Fibroblast of skin of left biceps (primary cell): ENCODE data around the gene IQCF6.
"Not testable (repeated sequence)": the region's sequence is repeated elsewhere in the genome, so short reads cannot be mapped to it uniquely, and the experiment has no call there.

Experiments used
- DNase-seq, 2 experiments: peaks; one replicate each; pipeline ENCODE4 v3.0.0-alpha.2; 2013; ENCODE audit warnings: low read depth in 2 of 2

IQCF6 gene

DNA sequence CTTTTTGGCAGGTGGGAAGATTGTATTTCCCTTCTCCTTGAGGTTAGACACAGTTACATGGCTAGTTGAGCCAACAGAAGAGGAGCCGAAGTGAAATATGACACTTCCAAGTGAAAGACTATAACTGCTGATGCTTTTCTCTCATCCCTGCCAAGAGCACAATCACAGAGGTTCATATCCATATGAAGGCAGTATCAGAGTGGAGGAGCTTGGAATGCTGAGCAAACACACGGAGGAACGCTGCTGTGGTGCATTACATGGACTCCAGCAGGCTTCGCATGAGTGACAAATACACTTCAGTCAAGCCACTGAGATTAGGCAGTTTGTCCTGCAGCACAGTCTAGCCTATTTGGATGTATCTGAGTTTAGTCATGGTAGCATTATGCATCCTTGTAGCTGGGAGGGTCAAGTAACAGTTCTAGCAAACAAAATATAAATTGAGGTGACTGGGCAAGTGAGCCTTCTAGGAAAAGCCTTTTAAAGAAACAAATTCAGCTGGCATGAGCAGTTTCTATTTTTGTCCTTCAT is 5.4 kb downstream of the IQCF6 start:
- DNase-seq: no peak

DNA sequence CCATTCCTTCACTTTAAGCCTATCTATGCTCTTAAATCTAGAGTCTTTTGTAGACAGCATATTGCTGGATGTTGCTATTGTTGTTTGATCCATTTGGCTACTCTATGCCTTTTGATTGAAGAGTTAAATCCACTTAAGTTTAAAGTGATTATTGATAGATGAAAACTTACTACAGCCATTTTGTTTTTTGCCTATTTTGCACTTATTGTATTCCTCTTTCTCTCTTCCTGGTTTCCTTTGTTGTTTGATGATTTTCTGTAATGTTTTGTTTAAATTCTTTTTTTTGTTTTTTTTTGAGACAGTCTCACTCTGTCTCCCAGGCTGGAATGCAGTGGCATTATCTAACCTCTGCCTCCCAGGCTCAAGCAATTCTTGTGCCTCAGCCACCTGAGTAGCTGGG is 19.8 kb downstream of the IQCF6 start:
- no peak for DNase-seq

DNA sequence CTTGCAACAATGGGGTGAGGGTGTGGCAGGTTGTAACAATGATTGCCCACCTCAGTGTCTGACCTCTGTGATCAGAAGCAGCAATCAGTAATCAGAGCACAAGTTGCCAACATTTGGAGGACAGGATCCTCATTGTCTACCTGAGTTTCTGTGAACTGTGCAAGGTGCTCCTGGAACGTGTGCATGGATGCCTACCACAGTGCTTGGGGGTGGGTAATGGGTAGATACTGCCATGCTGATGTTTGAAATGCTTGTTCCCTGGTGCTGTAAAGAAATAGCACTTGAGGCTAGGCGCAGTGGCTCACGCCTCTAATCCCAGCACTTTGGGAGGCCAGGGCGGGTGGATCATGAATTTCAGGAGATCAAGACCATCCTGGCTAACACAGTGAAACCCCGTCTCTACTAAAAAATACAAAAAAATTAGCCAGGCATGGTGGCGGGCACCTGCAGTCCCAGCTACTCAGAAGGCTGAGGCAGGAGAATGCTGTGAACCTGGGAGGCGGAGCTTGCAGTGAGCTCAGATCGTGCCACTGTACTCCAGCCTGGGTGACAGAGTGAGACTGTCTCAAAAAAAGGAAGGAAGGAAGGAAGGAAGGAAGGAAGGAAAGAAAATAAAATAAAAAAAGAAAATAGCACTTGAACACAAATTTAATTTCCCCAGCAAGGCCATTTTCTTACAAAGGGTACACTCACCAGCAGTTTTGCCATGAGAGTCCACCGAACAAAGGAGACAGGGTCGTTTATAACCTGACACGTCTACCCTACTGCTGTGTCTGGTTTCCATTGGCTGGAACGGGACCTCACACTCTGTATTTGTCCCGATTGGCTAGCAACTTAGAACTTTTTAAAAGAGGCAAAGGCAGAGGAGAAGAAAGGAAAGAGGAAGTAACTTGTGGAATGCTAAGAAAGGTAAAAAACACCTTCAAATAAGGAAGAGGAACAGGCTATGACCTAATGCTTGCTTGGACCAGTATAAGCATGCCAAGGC is 25.0 kb downstream of the IQCF6 start:
- not testable (repeated sequence) for DNase-seq

DNA sequence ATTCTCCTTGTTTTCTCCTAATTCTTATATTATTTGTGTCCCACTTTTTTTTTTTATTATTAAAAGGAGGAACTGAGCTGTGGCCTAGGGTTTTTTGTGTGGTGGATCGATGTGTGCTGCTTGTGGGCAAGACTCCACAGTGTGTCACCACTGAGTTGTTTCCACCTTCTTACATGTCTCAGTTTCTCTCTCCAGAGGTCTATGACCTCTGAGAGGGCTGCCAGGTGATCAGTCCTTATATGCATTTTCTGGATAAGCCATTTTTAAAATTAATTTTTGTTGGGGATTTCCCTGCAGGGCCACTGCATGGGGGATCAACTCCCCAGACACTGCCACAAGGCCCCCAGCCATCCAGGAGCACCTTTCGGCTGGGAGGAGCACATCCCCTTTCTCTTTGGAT is 27.8 kb downstream of the IQCF6 start:
- DNase-seq: no peak

DNA sequence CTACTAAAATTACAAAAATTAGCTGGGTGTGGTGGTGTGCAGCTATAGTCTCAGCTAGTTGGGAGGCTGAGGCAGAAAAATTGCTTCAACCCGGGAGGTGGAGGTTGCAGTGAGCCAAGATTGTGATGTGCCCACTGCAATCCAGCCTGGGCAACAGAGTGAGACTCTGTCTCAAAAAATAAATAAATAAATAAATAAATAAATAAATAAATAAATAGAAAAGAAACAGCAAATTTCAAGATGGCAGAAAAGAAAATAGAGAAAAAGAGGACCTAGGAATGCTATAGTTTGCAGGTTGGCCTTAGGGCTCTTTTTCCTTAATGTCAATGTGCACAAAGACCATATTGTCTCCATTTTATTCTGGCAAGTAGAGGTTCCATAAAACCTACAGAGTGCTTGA is 28.2 kb downstream of the IQCF6 start:
- no peak for DNase-seq

DNA sequence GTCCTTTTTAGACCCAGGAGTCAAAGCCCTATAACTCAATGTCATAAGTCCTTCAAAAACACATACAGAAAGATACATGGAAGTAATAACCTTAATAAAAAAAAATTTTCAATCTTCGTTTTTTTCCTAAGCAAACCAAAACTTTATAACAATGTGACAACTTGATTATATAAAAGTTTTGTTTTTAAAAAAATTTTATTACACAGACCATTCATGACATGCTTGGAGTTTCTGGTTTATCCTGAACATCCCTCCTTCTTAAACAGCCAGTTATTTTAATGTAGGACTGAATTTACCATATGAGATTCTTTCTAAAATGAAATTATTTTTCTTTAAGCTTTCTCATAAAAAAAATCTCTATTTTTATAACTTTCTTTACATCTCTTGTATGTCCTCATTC is 30.7 kb downstream of the IQCF6 start:
- no peak for DNase-seq

DNA sequence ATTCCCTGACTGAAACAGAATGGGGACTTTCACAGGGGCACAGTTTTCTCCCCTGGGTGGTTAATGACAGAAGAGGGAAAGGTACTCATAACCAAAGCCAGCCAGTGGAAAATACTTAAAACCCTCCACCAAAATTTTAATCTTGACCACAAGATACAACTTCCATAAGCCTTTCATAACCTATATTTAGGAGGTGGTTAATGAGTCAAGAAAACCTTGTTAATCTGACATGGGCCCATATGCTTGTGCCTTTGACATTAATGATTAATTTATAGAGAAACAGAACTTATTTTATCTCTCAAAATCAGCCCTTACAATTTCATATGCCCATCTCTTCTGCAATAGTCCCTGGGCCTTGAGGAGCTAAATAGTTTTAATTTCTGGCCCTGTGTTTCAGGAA is 31.2 kb downstream of the IQCF6 start:
- no peak for DNase-seq

DNA sequence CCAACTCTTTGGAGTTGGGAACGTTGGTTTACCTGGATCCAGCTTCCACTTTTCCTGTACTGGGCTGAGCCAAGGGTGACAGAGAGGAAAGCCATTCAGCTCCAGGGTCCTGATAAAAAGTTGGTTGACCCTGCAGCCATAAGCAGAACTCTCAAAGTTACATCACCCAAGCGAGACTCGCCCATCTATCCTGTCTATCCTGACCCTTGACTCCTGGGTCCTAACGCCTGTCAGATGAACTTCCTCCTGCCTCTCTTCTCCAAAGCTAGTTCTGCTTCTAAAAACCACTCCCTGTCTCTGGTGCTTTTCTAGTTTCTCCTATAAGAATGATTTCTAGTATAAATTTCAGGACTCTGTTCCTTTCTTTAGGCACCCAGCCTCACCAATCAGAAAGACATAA is 36.1 kb downstream of the IQCF6 start:
- DNase-seq: not testable (repeated sequence)

DNA sequence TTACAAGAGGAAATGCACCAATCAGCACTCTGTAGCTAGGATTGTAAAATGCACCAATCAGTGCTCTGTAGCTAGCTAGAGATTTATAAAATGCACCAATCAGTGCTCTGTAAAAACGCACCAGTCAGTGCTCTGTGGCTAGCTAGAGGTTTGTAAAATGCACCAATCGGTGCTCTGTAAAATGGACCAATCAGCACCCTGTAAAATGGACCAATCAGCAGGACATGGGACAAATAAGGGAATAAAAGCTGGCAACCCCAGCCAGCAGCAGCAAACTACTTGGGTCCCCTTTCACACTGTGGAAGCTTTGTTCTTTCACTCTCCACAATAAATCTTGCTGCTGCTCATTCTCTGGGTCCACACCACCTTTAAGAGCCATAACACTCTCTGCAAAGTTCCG is 36.7 kb downstream of the IQCF6 start:
- not testable (repeated sequence) for DNase-seq

DNA sequence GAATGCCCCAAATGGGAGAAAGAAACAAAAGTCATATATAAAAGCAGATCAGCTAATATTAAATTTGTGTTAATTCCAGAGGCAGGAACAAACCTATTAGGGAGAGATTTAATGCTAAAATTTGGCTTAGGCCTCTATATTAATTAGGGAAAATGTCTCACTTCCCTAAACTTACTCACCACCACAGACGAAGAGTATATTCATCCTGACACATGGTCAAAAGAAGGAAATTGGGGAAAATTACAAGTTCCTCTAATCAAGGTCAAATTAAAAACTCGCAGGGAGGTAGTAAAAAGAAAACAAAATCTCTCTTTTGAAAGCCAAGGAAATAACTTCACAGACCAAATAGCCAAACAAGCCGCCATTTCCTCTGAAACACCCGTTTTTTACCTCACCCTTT is 39.9 kb downstream of the IQCF6 start:
- no peak for DNase-seq

DNA sequence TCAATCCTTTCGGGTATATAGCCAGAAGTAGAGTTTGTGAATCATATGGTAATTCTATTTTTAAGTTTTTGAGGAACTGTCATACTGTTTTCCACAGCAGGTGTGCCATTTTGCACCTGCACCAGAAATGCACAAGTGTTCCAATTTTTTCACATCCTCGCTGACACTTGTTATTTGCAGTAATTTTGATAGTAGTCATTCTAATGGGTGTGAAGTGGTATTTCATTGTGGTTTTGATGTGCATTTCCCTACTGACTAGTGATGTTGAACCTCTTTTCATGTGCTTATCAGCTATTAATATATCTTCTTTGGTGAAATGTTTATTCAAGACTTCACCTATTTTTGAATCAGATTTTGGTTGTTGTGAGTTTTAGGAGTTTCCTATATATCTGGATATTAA is 43.1 kb downstream of the IQCF6 start:
- no peak for DNase-seq

DNA sequence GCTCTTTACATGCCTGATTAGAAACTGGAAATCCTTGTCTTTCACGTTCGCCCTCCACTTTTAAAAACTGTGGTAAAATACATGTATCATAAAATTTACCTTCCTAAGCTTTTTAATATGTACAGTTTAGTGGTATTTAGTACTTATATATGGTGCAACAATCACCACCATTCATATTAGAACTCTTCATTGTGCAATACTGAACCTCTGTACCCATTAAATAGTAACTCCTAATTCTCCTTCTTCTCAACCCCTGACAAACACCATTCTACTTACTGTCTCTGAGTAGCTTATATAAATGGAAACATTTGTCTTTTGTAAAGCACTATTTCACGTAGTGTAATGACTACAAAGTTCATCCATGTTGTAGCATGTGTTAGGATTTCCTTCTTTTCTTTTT is 44.0 kb downstream of the IQCF6 start:
- no peak for DNase-seq

DNA sequence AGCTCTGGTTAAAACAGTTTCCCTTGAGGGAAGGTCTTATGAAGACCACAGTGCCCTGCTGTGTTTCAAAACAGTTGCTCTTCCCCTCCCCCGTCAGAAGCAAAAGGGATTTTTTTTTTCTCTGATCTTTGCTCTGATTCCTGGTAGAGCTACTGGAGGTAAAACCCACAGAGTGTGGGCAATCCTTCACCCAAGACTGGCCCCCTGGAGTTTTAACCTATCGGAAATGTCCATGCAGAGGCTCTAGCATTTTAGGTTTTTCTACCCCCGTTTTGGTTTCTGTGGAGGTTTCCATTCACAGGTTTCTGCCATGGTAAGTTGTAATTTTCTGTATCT is 44.5 kb downstream of the IQCF6 start:
- no peak for DNase-seq

DNA sequence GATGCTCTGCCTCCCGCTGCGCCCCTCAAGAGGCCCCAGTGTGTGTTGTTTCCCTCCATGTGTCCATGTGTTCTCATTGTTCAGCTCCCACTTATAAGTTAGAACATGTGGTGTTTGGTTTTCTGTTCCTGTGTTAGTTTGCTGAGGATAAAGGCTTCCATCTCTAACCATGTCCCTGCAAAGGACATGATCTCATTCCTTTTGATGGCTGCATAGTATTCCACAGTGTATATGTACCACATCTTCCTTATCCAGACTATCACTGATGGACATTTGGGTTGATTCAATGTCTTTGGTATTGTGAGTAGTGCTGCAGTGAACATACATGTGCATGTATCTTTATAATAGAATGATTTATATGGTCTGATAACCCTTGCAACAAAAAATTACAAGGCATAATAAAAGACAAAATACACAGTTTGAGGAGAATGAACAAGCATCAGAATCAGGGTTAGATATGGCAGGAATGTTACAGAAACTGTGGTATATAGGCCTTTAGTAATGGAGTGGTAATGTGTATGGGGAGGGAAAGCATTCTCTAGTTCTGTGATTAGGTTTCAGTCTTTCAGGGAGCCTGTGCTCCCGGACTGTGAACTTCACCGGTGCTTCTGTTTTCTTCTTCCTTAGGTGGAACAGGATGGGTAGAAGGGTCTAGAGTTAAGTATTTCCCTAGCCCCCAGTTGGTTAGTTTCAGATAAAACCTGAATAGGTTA is 45.0 kb downstream of the IQCF6 start:
- no peak for DNase-seq

DNA sequence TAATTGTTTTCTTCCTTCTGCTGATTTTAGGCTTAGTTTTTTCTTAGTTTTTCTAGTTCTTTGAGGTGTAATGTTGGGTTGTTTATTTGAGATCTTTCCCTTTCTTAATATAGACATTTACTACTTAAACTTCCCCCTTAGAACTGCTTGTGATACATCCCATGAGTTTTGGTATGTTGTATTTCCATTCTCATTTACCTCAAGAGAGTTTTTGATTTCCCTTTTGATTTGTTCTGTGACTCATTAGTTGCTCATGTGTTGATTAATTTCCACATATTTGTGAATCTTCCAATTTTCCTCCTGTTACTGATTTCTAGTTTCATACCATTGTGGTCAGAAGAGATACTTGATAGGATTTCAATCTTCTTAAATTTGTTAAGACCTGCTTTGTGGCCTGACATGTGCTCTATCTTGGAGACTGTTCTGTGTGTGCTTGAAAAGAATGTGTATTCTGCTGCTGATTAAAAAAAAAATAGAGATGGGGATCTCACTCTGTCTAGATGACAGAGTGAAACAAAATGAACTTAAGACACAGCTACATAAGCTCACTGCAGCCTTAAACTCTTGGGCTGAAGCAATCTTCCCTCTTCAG is 49.9 kb downstream of the IQCF6 start:
- no peak for DNase-seq
